Neuronal stem cell (in vitro differentiated cells): ENCODE measurements around the gene MDFI.
A peak's percentile ranks its signal among the peaks of the same experiment; 100 is the strongest.

Experiments used
- DNase-seq: peaks from one replicate; pipeline ENCODE4 v3.0.0-alpha.2; 2013; ENCODE audit warnings: low spot score
- H2AFZ ChIP-seq: one replicate; pipeline ENCODE4 v1.6.1; 2013; ENCODE audit warnings: mild to moderate bottlenecking, low read length, inconsistent platforms
- H2AK5ac ChIP-seq: 2 replicates; pipeline ENCODE4 v1.6.1; 2013; ENCODE audit warnings: low read depth, mild to moderate bottlenecking, inconsistent platforms, low read length, moderate library complexity, mixed read lengths
- H2BK120ac ChIP-seq: 2 replicates; pipeline ENCODE4 v1.6.1; 2013; ENCODE audit warnings: low read depth, mild to moderate bottlenecking, inconsistent platforms, low read length, moderate library complexity, mixed read lengths
- H2BK12ac ChIP-seq: one replicate; pipeline ENCODE4 v1.6.1; 2013; ENCODE audit warnings: low read length, inconsistent platforms
- H2BK15ac ChIP-seq: 2 replicates; pipeline ENCODE4 v1.6.1; 2013; ENCODE audit warnings: mild to moderate bottlenecking, low read length, inconsistent platforms, mixed read lengths
- H2BK5ac ChIP-seq: one replicate; pipeline ENCODE4 v1.6.1; 2013; ENCODE audit warnings: inconsistent platforms, mild to moderate bottlenecking, low read length, moderate library complexity
- H3K14ac ChIP-seq: one replicate; pipeline ENCODE4 v1.6.1; 2013; ENCODE audit warnings: low read length, inconsistent platforms
- H3K18ac ChIP-seq: 2 replicates; pipeline ENCODE4 v1.6.1; 2013; ENCODE audit warnings: low read length, inconsistent platforms
- H3K23ac ChIP-seq: 2 replicates; pipeline ENCODE4 v1.6.1; 2013; ENCODE audit warnings: low read depth, mild to moderate bottlenecking, mixed read lengths, low read length, inconsistent platforms; ENCODE audit not compliant: poor library complexity
- H3K27ac ChIP-seq: replicated peaks from 3 replicates; pipeline ENCODE4 v1.5.1; 2013; ENCODE audit warnings: low read length, inconsistent platforms
- H3K27me3 ChIP-seq, 3 experiments: 2 replicates each; pipeline ENCODE4 v1.6.1; 2013; ENCODE audit warnings: low read length in 3 of 3, mild to moderate bottlenecking in 2 of 3, inconsistent platforms in 1 of 3, low read depth in 1 of 3, mixed read lengths in 1 of 3, moderate library complexity in 1 of 3; ENCODE audit not compliant: control insufficient read depth in 3 of 3, insufficient read depth in 3 of 3
- H3K36me3 ChIP-seq, 2 donors: replicated peaks in 1 of 2; 2 replicates each; pipeline ENCODE4 v1.6.1; 2013; ENCODE audit warnings: low read length in 2 of 2; ENCODE audit not compliant: control insufficient read depth in 2 of 2, insufficient read depth in 2 of 2
- H3K4ac ChIP-seq: 2 replicates; pipeline ENCODE4 v1.6.1; 2013; ENCODE audit warnings: inconsistent platforms, mild to moderate bottlenecking, low read length, moderate library complexity
- H3K4me1 ChIP-seq, 2 donors: 1 replicate in 1 of 2; 2 replicates in 1 of 2; pipeline ENCODE4 v1.6.1; 2013; ENCODE audit warnings: low read length in 2 of 2, low read depth in 1 of 2; ENCODE audit not compliant: control insufficient read depth in 2 of 2, insufficient read depth in 1 of 2
- H3K4me2 ChIP-seq: one replicate; pipeline ENCODE4 v1.6.1; 2013; ENCODE audit warnings: mild to moderate bottlenecking, low read length, inconsistent platforms; ENCODE audit not compliant: insufficient read depth, poor library complexity, severe bottlenecking
- H3K4me3 ChIP-seq, 2 donors: 2 replicates each; pipeline ENCODE4 v1.5.1; 2013; ENCODE audit warnings: low read length in 2 of 2, mild to moderate bottlenecking in 2 of 2, inconsistent platforms in 1 of 2, moderate library complexity in 1 of 2
- H3K79me1 ChIP-seq: one replicate; pipeline ENCODE4 v1.6.1; 2013; ENCODE audit warnings: low read depth, mild to moderate bottlenecking, inconsistent platforms, low read length, moderate library complexity
- H3K9ac ChIP-seq: one replicate; pipeline ENCODE4 v1.6.1; 2013; ENCODE audit warnings: mild to moderate bottlenecking, low read depth, low read length, inconsistent platforms; ENCODE audit not compliant: poor library complexity
- H3K9me3 ChIP-seq, 2 donors: replicated peaks in 1 of 2; 2 replicates each; pipeline versions ENCODE3 to v1.6.1; 2013; ENCODE audit warnings: low read length in 2 of 2, mild to moderate bottlenecking in 2 of 2, inconsistent platforms in 1 of 2, low read depth in 1 of 2, mixed read lengths in 1 of 2, moderate library complexity in 1 of 2; ENCODE audit not compliant: control insufficient read depth in 2 of 2, insufficient read depth in 1 of 2
- H4K8ac ChIP-seq: one replicate; pipeline ENCODE4 v1.6.1; 2013; ENCODE audit warnings: low read depth, mild to moderate bottlenecking, inconsistent platforms, low read length, moderate library complexity
- H4K91ac ChIP-seq: one replicate; pipeline ENCODE4 v1.6.1; 2013; ENCODE audit warnings: low read length, low read depth, mild to moderate bottlenecking, inconsistent platforms; ENCODE audit not compliant: poor library complexity
- WGBS, 2 donors: extraction: QIAGEN DNeasy Blood & Tissue Kit; methylation state at CpG; one replicate each; pipeline ENCODE4 v1.1.7; 2013; ENCODE audit warnings: missing lambda C conversion rate in 2 of 2, mixed read lengths in 1 of 2; ENCODE audit not compliant: insufficient read length in 2 of 2, insufficient replicate concordance in 1 of 2; ENCODE audit errors: extremely low coverage in 2 of 2; 5-methylcytosine and 5-hydroxymethylcytosine counted together

Gene MDFI

GRCh38 chr6:41622206-41622988, 15.9 kb upstream of the MDFI start:
- Histone ChIP-seq H2AK5ac (no peak overlapping the region), H2BK120ac (no peak overlapping the region), H3K27me3 (no peaks in the 10 kb centered on the region), H4K8ac (no peak overlapping the region), H3K18ac (no peak overlapping the region), H2BK5ac (no peak overlapping the region), H3K27ac (no peak overlapping the region), H2BK12ac (no peak overlapping the region), H2AFZ (peak overlapping the region; percentile 80), H3K14ac (no peak overlapping the region), H3K4me2 (no peak overlapping the region), H3K79me1 (no peaks in the 10 kb centered on the region), H3K36me3 (no peaks in the 10 kb centered on the region), H4K91ac (no peak overlapping the region), H3K4me3 (no peak overlapping the region), H3K9me3 (peaks cover 2 to 4% of the 10 kb centered on the region in 2 donors), H2BK15ac (no peak overlapping the region), H3K4ac (no peak overlapping the region), H3K9ac (no peak overlapping the region), H3K23ac (no peak overlapping the region), H3K4me1 (peaks cover 0 to 18% of the 10 kb centered on the region in 2 donors)
- DNase-seq = no peak
- WGBS, 2 donors = no CpG with 5 or more reads among the region's 3 CpGs

DNA sequence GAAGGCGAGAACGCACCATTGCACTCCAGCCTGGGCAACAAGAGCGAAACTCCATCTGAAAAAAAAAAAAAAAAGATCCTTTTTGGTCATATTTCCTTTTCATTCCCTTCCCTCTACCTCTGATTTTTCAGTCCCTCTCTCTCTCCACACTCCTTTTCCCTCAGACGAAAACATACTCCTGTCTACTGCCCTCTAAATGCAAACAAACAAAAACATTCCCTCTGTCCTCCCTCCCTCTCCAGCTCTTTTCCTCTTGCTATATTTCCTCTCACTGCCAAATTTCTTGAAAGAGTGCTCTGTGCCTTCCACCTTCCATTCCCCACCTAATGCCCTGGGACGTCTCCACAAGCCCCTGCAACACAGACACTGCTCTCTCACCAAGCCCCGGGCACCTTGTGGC, 14.9 kb upstream of the MDFI start:
- Histone ChIP-seq H4K91ac (no peak overlapping the region), H3K9me3 (peaks cover 2 to 4% of the 10 kb centered on the region in 2 donors), H3K36me3 (no peaks in the 10 kb centered on the region), H3K4ac (no peak overlapping the region), H3K27ac (no peak overlapping the region), H2AFZ (no peak overlapping the region), H3K9ac (no peak overlapping the region), H2BK5ac (no peak overlapping the region), H2BK12ac (no peak overlapping the region), H2BK15ac (no peak overlapping the region), H3K4me1 (peaks cover 0 to 18% of the 10 kb centered on the region in 2 donors), H2BK120ac (no peak overlapping the region), H3K4me2 (no peak overlapping the region), H3K14ac (no peak overlapping the region), H2AK5ac (no peak overlapping the region), H3K4me3 (no peak overlapping the region), H3K23ac (no peak overlapping the region), H3K79me1 (no peaks in the 10 kb centered on the region), H4K8ac (no peak overlapping the region), H3K18ac (no peak overlapping the region), H3K27me3 (no peaks in the 10 kb centered on the region)
- no CpG with 5 or more reads among the region's 6 CpGs for WGBS, 2 donors
- DNase-seq = no peak

DNA sequence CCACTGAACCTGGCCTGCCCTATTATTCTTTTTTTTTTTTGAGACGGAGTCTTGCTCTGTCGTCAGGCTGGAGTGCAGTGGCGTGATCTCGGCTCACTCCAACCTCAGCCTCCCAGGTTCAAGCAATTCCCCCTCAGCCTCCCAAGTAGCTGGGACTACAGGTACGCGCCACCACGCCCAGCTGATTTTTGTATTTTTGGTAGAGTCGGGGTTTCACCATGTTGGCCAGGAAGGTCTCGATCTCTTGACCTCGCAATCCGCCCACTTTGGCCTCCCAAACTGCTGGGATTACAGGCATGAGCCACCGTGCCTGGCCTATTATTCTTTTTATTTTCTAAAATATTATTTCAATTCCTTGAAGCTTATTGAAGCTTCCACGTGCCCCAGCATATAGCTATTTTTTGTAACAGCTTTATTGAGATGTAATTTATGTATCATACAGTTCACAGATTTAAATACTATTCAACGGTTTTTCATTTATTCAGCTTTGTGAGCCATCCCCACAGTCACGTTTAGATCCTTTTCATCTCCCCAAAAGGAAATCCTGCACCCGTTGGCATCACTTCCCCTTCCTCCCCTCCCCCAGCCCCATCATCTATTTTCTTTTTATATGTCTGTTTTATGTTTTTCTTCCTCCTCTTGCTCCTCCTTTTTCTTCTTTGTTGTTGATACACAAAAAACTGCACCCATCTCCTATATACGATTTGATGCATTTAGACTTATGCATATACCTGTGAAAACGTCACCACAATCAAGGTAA, 13.5 kb upstream of the MDFI start:
- H3K79me1 ChIP-seq = no peaks in the 10 kb centered on the region
- peaks cover 0 to 18% of the 10 kb centered on the region in 2 donors for H3K4me1 ChIP-seq
- H3K27ac ChIP-seq = no peak overlapping the region
- no peak overlapping the region for H3K14ac ChIP-seq
- H2BK120ac ChIP-seq = no peak overlapping the region
- no peaks in the 10 kb centered on the region for H3K27me3 ChIP-seq
- H3K9me3 ChIP-seq = peaks cover 0 to 4% of the 10 kb centered on the region in 2 donors
- no peak overlapping the region for H4K8ac ChIP-seq
- H2BK15ac ChIP-seq = no peak overlapping the region
- H3K4me2 ChIP-seq = no peak overlapping the region
- no peaks in the 10 kb centered on the region for H3K36me3 ChIP-seq
- no peak overlapping the region for H2BK5ac ChIP-seq
- H3K18ac ChIP-seq = no peak overlapping the region
- H2BK12ac ChIP-seq = no peak overlapping the region
- DNase-seq = no peak
- H2AK5ac ChIP-seq = no peak overlapping the region
- H4K91ac ChIP-seq = no peak overlapping the region
- no peak overlapping the region for H2AFZ ChIP-seq
- no peak overlapping the region for H3K9ac ChIP-seq
- no peak overlapping the region for H3K4ac ChIP-seq
- H3K23ac ChIP-seq = no peak overlapping the region
- WGBS, 2 donors = no CpG with 5 or more reads among the region's 18 CpGs
- no peak overlapping the region for H3K4me3 ChIP-seq

GRCh38 chr6:41625442-41625841, 12.8 kb upstream of the MDFI start:
- no peak for DNase-seq

More at GRCh38 chr6:41625442-41625841, 12.8 kb upstream of the MDFI start:
- no peak overlapping the region for H2BK120ac ChIP-seq
- WGBS, 2 donors = no CpG with 5 or more reads among the region's 6 CpGs
- H2AFZ ChIP-seq = peak overlapping the region; percentile 37
- no peaks in the 10 kb centered on the region for H3K79me1 ChIP-seq
- H3K36me3 ChIP-seq = no peaks in the 10 kb centered on the region
- no peak overlapping the region for H3K27ac ChIP-seq
- no peak overlapping the region for H2BK5ac ChIP-seq
- H3K9me3 ChIP-seq = peaks cover 0 to 4% of the 10 kb centered on the region in 2 donors
- no peak overlapping the region for H2BK15ac ChIP-seq
- no peak overlapping the region for H3K18ac ChIP-seq
- H3K4me1 ChIP-seq = peaks cover 0 to 18% of the 10 kb centered on the region in 2 donors
- no peak overlapping the region for H2BK12ac ChIP-seq
- no peak overlapping the region for H3K14ac ChIP-seq
- no peak overlapping the region for H4K8ac ChIP-seq
- H3K27me3 ChIP-seq = no peaks in the 10 kb centered on the region
- H3K4ac ChIP-seq = no peak overlapping the region
- H2AK5ac ChIP-seq = no peak overlapping the region
- H3K23ac ChIP-seq = no peak overlapping the region
- no peak overlapping the region for H3K9ac ChIP-seq
- H3K4me3 ChIP-seq = no peak overlapping the region
- no peak overlapping the region for H4K91ac ChIP-seq
- no peak overlapping the region for H3K4me2 ChIP-seq
